Left renal pelvis (tissue), 4 donors: Measurements from ENCODE around the gene FLYWCH1. TPM values are rescaled to one million over a fixed set of nuclear protein-coding genes. Genes with fewer than 3 reads are reported as not detected.

Experiments
- DNase-seq, 4 donors: peaks; one replicate each; pipeline ENCODE4 v3.0.0-alpha.2; 2013; ENCODE audit warnings: low read depth in 4 of 4, low spot score in 3 of 4
- polyA plus RNA-seq, 4 donors: library from polyadenylated mRNA; unstranded; fragments of 120-200 nt; gene quantifications; one replicate each; pipeline ENCODE4 v1.2.1, GENCODE V29; 2013; ENCODE audit not compliant: insufficient read length in 4 of 4

Gene FLYWCH1, protein sequence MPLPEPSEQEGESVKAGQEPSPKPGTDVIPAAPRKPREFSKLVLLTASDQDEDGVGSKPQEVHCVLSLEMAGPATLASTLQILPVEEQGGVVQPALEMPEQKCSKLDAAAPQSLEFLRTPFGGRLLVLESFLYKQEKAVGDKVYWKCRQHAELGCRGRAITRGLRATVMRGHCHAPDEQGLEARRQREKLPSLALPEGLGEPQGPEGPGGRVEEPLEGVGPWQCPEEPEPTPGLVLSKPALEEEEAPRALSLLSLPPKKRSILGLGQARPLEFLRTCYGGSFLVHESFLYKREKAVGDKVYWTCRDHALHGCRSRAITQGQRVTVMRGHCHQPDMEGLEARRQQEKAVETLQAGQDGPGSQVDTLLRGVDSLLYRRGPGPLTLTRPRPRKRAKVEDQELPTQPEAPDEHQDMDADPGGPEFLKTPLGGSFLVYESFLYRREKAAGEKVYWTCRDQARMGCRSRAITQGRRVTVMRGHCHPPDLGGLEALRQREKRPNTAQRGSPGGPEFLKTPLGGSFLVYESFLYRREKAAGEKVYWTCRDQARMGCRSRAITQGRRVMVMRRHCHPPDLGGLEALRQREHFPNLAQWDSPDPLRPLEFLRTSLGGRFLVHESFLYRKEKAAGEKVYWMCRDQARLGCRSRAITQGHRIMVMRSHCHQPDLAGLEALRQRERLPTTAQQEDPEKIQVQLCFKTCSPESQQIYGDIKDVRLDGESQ
- polyA plus RNA-seq: 10 to 100 TPM; 14.9 to 35.3 (median 18.5) TPM

DNA sequence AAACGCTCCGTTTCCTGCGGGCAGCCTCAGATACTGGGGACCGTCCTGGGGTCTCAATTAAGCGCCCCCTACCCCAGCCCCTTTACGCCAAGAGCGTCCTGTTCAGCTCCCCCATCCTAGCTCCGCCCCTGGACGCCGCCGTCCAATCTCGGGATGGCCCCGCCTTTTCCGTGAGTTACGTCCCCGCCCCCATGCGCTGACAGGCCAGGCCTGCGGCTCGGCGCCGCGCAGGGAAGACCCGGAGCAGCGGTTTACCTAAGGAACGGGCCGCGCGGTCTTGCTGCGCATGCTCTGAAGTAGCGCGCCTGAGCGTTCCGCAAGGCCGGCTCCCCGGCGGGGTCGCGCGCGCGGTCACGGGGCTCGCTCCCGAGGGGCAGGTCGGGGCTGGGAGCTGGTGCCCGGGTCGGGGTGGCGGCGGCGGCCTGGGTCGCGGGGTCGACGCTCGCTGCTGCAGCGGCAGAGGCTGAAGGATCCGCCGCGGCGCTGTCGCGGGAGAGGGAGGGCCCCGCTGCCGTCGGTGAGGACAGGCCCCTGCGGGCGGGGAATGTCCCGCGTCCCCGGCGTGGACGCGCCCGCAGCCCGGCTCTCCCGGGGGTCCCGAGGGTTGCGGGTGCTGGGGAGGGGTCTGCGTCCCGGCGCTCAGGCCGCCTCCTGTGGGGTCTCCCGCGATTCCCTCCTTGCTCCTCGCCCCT lies at the start of gene FLYWCH1:
Gene FLYWCH1 (plus strand): TSS at position 294 of the 692 bp plus-strand sequence. CDS start 17,755 bp downstream, outside the sequence.
- DNase-seq: peak; percentile 87 to 96 (median 96)

DNA sequence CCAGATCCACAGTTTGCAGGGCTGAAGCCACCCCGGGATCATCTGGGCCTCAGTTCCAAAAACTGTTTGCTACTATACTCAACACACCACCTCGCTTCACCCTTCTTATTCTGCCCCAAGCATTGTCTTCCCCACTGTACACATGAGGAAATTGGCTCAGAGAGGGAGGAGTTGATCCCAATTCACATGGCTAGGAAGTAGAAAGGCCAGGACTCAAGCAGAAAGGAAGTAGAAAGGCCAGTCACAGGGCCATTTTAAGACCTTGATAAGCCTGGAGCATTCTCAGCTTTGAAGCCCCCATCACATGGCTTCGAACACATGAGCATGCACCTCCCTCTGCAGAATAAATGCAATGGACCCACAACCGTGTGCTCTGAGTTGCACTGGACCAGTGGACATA lies 46.1 kb upstream of the FLYWCH1 start:
- no peak for DNase-seq

DNA sequence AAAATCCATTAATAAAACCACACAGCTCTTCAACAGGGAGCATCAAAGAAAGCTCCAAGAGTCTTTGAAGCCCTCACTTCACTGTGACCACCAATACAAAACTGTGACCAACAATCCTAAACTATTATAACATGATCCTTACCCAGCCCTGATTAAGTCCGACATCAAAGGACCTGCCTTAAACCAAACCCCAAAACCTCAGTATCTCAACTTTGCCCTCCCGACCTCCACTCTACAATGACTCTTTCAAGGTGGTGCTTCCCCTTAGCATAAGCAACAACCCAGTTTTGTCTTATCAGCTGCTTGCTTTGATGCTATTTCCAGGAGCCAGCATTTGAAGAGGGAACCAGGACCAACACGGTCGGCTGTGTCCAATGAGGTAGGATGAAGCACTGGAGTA lies 45.3 kb upstream of the FLYWCH1 start:
- no peak for DNase-seq

DNA sequence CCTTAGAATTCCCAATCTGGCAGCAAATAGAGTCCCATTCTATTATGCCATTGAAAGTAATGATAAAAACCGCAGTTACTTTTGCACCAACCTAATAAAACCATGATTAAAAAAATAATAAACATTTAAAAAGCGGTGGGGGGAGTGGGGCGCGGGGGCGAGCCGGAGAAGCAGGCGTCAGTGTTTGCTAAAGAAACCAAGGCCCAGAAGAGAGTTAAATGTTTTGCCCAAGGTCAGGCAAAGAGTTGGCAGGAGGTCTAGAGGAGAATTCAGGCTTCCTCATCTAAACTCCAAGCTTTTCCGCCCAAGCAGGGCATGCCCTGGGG lies 44.1 kb upstream of the FLYWCH1 start:
- no peak for DNase-seq

DNA sequence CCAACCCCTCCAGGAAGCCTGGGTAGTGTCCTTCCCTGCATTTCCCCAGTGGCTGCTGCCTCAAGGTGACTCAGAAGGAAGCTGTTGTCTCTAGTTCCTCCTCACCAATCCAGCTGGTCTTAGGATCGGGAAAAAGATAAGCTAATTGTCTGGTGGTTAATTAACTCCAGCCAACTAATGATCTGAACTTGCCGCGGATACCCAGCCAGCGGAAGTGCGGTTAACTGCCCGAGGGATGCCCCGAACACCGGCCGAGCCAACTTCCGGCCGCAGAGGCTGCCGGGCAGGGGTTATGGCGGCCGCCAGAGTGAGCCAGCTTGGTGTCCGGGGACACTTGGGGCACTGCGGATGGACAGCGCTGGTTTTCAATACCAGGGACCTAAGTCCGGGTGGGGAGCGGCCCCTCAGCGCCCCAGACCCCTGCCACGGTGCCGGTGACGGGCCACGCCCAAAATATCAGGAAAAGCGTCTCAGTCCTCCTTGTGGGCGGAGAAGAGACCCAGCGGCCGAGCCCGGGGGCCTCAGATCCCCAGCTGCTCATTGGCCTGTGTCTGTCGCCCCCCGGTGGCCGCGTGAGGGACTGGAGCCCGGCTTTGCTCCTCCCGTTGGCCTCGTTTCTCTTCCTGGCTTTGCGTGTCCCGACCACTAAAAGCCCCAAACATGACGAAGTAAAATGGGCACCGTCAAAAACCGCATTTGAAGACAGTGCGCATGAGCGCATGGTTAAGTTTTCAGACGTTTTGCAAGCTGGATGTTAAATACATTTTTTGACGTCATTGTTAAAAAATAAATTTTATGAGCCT lies 43.5 kb upstream of the FLYWCH1 start:
- DNase-seq: peak; percentile 79 to 82 (median 81)

DNA sequence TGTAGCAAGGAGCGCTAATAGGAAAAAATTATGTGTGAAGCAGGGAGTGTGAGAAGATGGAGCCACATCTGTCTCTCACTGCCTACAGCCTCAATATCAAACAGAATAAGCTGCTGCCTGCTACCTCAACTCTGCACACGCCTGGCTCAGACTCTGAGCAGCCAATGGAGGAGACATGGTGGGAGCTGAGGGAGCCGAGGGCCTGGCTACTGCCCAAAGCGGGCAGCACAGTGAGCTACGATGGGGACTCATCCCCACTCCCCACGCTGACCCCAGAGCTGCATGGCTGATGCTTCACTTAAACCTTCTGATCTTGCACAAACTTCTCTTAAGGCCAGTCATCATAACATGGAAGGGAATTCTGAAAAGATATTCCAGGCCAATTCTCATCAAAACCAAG lies 39.8 kb upstream of the FLYWCH1 start:
- no peak for DNase-seq

DNA sequence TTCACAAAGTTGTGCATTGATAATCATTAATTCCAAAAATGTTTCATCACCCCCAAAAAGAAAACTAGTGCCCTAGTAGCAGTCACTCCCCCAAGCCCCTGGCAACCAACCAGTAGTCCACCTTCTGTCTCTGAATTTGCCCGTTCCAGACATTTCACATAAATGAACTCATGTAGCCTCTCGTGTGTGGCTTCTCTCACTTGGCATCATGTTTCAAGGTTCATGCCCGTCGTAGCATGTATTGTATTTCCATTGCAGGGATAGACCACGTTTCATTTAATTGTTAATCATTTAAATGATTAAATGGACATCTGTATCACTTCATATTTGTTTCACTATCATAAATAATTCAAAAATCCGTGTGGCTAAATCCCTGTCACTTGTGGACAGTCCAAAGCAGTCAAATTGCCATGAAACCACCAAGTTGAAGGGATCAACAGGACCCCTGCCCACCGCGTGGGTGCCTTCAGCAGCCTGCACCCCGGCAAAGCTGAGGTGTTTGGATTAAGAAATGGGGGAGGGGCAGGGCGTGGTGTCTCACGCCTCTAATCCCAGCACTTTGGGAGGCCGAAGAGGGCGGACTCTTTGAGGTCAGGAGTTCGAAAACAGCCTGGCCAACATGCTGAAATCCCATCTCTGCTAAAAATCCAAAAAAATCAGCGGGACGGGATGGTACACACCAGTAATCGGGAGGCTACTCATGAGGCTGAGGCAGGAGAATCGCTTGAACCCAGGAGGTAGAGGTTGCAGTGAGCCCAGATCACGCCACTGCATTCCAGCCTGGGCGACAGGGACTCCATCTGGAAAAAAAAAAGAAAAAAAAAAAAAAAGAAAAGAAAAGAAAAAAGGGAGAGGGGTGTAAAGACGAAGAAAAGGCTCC lies 37.5 kb upstream of the FLYWCH1 start:
- no peak for DNase-seq

DNA sequence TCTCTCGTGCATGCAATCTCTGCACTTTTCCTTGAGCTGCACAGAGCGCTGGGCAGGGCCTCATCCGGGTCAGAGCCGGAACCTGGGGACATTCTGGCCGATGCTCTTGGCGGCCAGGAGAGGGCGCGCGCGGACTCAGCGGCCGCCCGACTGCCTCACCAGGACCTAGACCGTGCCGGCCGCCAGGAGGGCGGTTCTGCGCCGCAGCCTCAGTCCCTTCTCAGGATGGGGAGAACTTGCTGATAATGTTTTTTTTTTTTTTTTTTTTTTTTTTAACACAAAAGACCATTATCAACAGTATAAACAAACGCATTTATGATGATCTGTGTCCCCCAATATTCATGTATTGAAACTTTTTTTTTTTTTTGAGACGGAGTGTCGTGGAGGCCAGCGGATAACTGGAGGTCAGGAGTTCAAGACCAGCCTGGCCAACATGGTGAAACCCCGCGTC lies 36.8 kb upstream of the FLYWCH1 start:
- no peak for DNase-seq

DNA sequence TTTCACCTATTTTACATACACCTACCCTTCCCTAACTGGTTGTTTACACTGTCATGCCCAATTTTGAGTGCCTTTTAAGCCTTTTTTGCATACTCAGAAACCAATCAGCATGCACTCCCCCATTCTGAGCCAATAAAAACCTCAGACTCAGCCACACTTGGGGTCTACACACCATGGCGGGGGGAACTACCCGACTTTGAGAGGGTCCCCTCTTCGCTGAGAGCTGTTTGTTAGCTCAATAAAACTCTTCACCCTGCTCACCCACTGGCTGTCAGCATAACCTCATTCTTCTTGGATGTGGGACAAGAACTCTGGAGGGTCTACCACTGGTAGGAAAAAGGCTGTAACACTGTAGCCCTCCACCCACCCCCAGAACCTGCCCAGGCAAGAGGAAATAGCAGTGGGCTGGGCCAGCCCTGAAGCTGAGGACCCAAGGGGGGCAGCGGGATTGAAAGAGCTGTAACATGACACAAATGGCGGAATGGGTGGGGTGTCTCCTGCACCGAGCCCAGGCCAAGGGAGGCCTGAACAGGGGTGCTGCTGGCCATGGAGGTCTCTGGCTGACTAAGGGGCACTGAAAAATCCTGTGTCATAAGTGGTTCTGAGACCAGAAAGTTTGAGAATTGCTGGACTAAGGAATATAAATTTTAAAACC lies 31.8 kb upstream of the FLYWCH1 start:
- no peak for DNase-seq

DNA sequence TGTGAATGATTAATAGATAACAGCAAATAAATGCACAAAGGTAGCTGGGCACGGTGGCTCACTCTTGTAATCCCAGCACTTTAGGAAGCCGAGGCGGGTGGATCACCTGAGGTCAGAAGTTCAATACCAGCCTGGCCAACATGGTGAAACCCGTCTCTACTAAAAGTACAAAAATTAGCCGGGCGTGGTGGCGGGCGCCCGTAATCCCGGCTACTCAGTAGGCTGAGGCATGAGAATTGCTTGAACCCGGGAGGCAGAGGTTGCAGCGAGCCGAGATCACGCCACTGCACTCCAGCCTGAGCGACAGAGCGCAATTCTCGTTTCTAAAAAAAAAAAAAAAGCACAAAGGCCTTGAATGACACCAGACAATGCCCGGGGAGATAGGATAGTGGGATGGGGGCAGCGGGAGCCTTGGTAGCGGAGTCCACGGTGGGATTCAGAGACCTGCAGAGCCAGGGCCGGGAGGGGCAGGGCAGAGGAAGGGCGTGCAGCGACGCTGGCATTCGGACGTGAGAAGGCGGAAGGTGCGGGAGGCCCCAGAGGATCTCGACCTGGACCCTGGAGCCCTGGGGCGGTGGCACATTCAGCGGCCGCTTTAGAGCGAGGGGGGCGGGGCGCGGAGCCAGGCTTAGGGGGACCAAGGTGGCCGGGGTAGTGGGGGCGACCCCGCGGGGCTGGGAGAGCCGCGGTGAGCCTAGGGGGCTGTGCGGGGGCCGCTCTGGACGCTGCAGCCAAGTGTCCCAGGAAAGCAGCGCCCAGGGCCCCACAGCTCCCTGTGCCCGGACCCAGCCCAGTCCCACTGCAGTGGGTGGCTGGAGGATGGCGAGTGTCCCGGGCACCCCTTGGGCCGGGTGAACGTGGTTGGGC lies 29.7 kb upstream of the FLYWCH1 start:
- DNase-seq: no peak

DNA sequence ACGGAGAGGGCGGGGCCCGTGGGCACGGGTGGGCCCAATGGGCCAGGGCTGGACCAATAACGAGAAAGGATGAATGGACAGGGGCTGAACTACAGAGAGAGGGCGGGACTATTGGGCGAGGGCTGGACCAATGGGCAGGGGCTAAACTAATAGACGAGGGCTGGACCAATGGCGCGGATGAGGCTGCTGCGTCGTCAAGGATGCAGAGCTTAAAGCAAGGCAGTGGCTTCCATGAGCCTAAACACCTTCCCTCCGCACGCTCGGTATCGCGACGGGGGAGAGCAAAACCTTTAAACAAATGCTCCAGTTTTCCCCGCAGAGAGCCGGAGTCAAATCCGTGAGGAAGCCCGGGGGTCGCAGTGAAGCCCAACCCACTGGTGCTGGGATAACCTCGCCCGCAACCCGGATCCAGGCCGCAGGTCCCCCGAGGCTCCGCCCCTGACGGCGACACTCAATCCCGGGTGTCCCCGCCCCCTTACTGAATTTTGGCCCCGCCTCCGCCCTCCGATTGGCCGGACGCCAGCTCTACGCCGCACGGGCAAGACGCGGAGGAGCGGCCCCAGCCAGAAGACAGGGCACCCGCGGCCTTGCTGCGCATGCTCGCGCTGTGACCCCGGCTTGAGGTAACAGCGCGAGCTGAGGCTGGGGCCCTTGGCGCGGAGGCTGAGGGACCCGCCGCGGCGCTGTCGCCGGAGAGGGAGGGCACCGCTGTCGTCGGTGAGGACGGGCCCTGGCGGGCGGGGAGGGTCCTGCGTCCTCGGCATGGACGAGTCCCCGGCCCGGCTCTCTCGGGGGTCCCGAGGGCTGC lies 28.9 kb upstream of the FLYWCH1 start, which contains the start of gene FLYWCH2:
Gene FLYWCH2 (plus strand): TSS at position 566 of the 808 bp plus-strand sequence. CDS start 13,235 bp downstream, outside the sequence.
- peak; percentile 95 to 99 (median 97) for DNase-seq

DNA sequence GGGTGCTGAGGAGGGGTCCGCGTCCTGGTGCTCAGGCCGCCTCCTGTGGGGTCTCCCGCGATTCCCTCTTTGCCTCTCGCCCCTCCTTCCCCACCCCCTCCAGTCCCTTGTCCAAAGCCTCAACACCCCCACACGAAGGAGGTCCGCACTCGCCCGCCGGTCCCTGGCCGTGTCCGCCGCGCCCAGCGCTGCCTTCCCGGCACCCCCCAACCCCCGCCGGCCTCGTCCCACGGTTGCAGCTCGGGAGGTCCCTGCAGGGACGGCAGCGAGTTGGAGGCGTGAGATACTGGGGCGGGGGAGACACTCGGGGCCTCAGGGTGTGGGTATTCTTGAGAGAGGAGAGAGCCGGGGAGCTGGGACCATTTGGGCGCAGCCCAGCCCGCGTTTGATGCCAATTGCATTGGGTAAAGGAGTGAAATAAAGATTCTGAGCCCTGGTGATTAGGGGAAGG lies 28.2 kb upstream of the FLYWCH1 start:
- DNase-seq: no peak

DNA sequence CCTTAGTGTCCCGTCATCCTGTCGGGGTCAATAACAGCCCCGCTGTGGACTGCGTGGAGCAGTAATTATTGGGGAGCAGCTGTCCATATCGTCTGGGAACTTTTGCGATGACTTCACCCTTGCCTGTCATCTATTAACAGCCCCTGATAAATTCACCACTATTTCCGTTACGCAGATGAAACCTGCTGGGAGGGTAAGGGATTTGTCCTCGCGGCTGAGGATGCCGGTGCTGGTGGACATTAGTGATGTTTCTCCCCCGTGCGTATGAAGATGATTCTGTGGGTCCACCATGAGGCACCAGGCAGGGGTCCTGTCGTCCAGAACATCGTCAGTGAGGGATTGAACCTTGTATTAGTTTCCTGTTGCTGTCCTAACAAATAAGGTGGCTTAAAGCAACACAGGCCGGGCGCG lies 27.7 kb upstream of the FLYWCH1 start:
- no peak for DNase-seq

DNA sequence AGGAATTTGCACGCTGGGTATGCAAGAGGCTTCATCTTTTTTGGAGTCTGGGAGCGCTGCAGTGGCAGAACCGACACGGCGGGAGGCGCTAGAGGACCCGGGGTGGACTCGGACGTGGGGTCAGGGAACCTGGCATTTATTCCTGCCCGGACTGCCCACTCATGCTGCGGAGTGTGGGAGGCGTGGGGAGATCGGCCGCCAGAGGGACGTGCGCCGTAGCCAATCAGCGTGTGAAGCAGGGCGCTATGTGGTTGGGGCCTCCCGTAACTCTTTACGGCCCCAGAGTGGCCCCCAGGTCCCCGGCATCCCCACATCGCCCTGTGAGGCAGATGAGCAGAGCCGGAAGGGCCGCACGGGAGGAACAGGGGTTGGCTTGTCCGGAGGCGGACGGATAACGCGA lies 17.5 kb upstream of the FLYWCH1 start:
- no peak for DNase-seq

DNA sequence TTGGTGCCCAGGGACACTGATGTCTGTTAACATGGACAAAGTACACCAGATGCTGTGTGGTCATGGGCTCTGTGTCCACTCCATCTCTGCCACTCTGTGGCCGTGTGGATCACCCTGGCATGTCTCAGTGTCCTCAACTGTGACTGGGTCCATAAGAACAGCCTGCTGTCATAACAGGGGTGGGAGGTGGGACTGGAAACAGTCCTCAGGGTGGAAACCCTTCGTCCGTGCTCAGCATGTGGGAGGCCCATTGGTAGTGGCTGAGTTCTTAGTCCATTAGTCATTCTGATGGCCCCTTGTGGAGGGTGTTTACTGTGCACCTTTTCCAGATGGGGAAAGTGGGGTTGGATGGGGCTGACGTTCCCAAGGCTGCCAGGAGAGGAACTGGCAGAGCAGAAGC lies 15.9 kb upstream of the FLYWCH1 start:
- no peak for DNase-seq

DNA sequence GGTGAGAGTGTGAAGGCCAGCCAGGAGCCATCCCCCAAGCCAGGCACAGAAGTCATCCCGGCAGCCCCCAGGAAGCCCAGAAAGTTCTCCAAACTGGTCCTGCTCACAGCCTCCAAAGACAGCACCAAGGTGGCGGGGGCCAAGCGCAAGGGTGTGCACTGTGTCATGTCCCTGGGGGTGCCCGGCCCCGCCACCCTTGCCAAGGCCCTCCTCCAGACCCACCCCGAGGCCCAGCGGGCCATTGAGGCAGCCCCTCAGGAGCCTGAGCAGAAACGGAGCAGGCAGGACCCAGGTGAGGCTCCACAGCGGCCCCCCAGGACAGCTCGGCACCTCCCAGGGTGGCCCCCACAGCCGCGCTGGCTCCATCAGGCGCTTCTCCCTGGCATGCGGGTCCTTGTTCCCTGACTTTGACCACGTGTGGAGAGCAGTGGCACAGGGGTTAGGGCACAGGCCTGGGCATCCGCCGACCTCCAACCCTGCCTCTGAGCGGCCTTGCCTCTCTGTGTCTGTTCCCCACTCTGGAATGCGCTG lies 15.2 kb upstream of the FLYWCH1 start:
- no peak for DNase-seq

DNA sequence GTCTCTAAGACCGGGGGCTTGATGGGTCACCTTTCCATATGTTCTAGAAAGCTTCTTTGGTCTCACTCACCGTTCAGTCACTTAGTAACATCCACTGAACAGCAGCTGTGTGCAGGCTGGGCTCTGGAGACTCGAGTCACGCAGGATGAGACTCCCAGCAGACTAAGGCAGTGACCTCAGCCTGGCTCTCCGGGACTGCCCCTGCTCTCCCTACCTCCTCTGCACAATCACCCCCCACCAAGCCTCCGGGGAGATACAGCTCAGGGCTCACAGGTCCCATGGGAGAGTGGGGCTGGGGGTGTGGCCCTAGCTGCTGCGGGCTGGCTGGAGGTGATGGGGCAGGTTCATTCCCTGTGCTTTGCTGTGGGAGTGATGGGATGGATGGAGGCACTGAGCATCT lies 14.6 kb upstream of the FLYWCH1 start:
- no peak for DNase-seq
